ENCODE data around the gene ZNF407.

ZNF407 gene

DNA sequence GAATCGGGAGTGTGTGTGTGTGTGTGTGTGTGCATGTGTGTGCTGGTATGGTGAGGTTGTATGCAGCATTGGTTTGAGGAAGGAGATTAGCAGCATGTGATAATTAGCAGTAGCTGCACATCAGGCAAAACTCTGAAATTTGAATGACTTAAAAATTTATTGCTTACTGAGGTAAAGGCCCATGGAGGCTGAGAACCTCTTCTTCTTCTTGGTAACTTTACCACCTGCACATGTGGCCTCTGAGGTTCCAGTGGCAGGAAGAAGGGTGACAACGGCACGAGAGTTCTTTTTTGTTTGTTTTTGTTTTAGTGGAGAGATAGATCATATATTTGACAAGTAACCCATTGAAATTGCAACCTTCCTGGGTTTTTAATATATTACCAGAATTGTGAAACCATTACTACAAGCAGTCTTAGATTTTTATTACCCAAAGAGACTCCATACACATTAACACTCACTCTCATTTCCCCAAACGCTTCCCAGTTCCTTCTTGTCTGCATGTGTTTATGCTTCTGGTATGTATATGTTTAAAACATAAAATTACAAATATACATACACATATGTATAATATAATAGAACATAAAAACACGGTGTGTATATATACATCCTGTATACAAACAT, 319.2 kb downstream of the ZNF407 start:
- POLR2A ChIA-PET = no interaction called here
- CTCF ChIA-PET = no interaction called here
- DNase-seq (ENCODE audit: extremely low spot score) = no peak
- TF ChIP-seq CTCF (IDR thresholded peaks at IDR 0.05; ENCODE audit: control extremely low read depth, extremely low read depth, low read depth, missing control alignments) = no peak

DNA sequence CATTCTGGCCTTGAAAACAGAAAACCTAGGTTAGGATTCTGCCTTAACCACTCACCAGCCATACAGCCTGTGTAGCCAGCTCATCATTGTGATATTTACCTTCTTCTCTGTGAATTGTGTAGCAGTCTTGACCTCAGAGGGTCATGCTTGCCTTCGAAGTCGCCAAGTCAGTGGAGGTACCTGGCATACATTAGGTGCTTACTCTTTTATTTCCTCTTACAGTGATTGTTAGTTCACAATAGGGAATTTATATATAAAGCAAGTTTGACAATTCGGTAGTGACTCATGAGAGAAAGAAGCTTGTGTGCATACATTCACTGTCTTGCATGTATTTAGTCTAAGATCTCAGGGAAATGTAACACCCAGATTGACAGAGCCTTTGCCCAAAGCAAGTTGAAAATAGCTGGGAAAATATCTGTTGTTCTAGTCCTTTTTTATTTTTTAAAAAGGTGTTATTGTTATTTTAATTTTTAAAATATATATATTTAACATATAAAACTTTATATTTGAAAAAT, 320.7 kb downstream of the ZNF407 start:
- ChIA-PET POLR2A (no interaction called here), CTCF (interaction anchor here (0.9 kb wide), 1 partner anchor 21 kb away, joined by 3 read pairs; no protein-coding TSS in a partner anchor)
- no peak for DNase-seq (ENCODE audit: extremely low spot score)
- no peak for TF ChIP-seq CTCF (IDR thresholded peaks at IDR 0.05; ENCODE audit: control extremely low read depth, extremely low read depth, low read depth, missing control alignments)

GRCh38 chr18:74921057-74921820, 323.6 kb downstream of the ZNF407 start:
- POLR2A ChIA-PET = no interaction called here

GRCh38 chr18:74926051-74926450, 328.4 kb downstream of the ZNF407 start:
- DNase-seq (ENCODE audit: extremely low spot score) = no peak
- no peak for TF ChIP-seq CTCF (IDR thresholded peaks at IDR 0.05; ENCODE audit: control extremely low read depth, extremely low read depth, low read depth, missing control alignments)
- POLR2A ChIA-PET = no interaction called here
- CTCF ChIA-PET = interaction anchor here (1.1 kb wide), 1 partner anchor 79 kb away, joined by 3 read pairs; no protein-coding TSS in a partner anchor

More at GRCh38 chr18:74921057-74921820, 323.6 kb downstream of the ZNF407 start:
- CTCF ChIA-PET = no interaction called here
- no peak for TF ChIP-seq CTCF (IDR thresholded peaks at IDR 0.05; ENCODE audit: control extremely low read depth, extremely low read depth, low read depth, missing control alignments)
- no peak for DNase-seq (ENCODE audit: extremely low spot score)

- no peak for DNase-seq (ENCODE audit: extremely low spot score)
- TF ChIP-seq CTCF (IDR thresholded peaks at IDR 0.05; ENCODE audit: control extremely low read depth, extremely low read depth, low read depth, missing control alignments) = no peak
- ChIA-PET POLR2A (no interaction called here), CTCF (interaction anchor here (1.1 to 1.5 kb wide), 2 partner anchors 11 to 51 kb away, joined by 3 read pairs; no protein-coding TSS in a partner anchor)
Observed at GRCh38 chr18:74928194-74928968, 330.7 kb downstream of the ZNF407 start.

- POLR2A ChIA-PET = no interaction called here
- no peak for DNase-seq (ENCODE audit: extremely low spot score)
- CTCF ChIA-PET = interaction anchor here (1.5 kb wide), 1 partner anchor 11 kb away, joined by 3 read pairs; no protein-coding TSS in a partner anchor
- TF ChIP-seq CTCF (IDR thresholded peaks at IDR 0.05; ENCODE audit: control extremely low read depth, extremely low read depth, low read depth, missing control alignments) = no peak
Observed at GRCh38 chr18:74929110-74929509, 331.4 kb downstream of the ZNF407 start.

All from GM10248 (cell line).